Heart left ventricle (tissue), 13 donors: ENCODE results near the gene LARP4B.

Source experiments
- CTCF ChIP-seq, 12 donors: fragments of 200-600 bp; sonication (generic) in 4 of 12; IDR thresholded peaks; one replicate each; pipeline versions ENCODE4 v1.5.0 to v1.8.0; 2018 to 2022; ENCODE audit warnings: antibody characterized with exemption in 12 of 12, mild to moderate bottlenecking in 5 of 12
- POLR2A ChIP-seq, 2 donors: fragments of 450-650 bp; IDR thresholded peaks; one replicate each; pipeline ENCODE4 v1.6.1; 2017; ENCODE audit warnings: antibody characterized with exemption in 2 of 2, mild to moderate bottlenecking in 2 of 2, moderate library complexity in 2 of 2
- donor health status: ischemic (EF 13 %, LVEDD 7.1; RV severe dilation, severe dysfunction).
- donor health status: DM: no; HTN: yes; CAD: no.
- donor health status: DM: no; HTN: no; CAD: no.
- donor health status: ischemic (EF 25% LVEDD 6.9; RV normal size, moderate dysfunction).
- donor health status: ischemic (EF 25% LVEDD 5.7; RV mildly dilated, moderate dysfunction).
- donor health status: ischemic (EF 35%, LVEDD 5.7; RV mildly dilated, moderate dysfunction).
- donor health status: nonischemic (EF 11% LVEDD 7.7; RV severe dilation, severe dysfunction).
- donor health status: DM: yes; HTN: yes; CAD: no.
- donor health status: PGD.
- donor health status: ischemic (EF 29% LVEDD 5.4; RV normal size, mild dysfunction).
- donor health status: nonischemic (EF 23%, LVEDD 6.1; RV moderate dilation, normal function).

- TF ChIP-seq CTCF (IDR thresholded peaks at IDR 0.05) (no peak), POLR2A (IDR thresholded peaks at IDR 0.05) (no peak)
These were observed 22.3 kb upstream of the LARP4B start for GRCh38 chr10:953836-954235.
